WTC11 (cell line): Measurements from ENCODE around the gene COL5A1. TPM values are rescaled to one million over a fixed set of nuclear protein-coding genes. Genes with fewer than 3 reads are reported as not detected.

Experiments used
- ATAC-seq: fragments of 200-7000 bp; cut with Tn5 transposase; 2 replicates; pipeline ENCODE4 v1.10.0; 2021; ENCODE audit warnings: mild to moderate bottlenecking, moderate library complexity
- CTCF ChIA-PET: fragments of 300-600 bp; sonication (Branson Sonifier 250); formaldehyde crosslinking; loops from one replicate; lab custom pipeline; 2021; ENCODE audit warnings: antibody characterized with exemption; lab: Charles Lee
- POLR2A ChIA-PET: fragments of 350-600 bp; sonication (Branson Sonifier 250); formaldehyde crosslinking; loops from one replicate; lab custom pipeline; 2021; ENCODE audit warnings: antibody characterized with exemption; lab: Charles Lee
- DNase-seq: peaks from one replicate; pipeline ENCODE4 v3.0.0; 2021; ENCODE audit warnings: low spot score
- H3K27ac Mint-ChIP-seq: 2 replicates; pipeline ENCODE4 v1.8.0; 2021; ENCODE audit warnings: mixed read lengths
- H3K27me3 Mint-ChIP-seq: 2 replicates; pipeline ENCODE4 v1.8.0; 2021; ENCODE audit warnings: low read depth, mild to moderate bottlenecking, moderate library complexity, mixed read lengths
- H3K36me3 Mint-ChIP-seq: 2 replicates; pipeline ENCODE4 v1.8.0; 2021; ENCODE audit warnings: mixed read lengths
- H3K4me1 Mint-ChIP-seq: 2 replicates; pipeline ENCODE4 v1.8.0; 2022; ENCODE audit warnings: mixed read lengths
- H3K4me3 Mint-ChIP-seq: 2 replicates; pipeline ENCODE4 v1.8.0; 2021; ENCODE audit warnings: mild to moderate bottlenecking, moderate library complexity, mixed read lengths
- H3K9me3 Mint-ChIP-seq: 2 replicates; pipeline ENCODE4 v1.8.0; 2021; ENCODE audit warnings: mixed read lengths
- ETV6 ChIP-seq: sonication (generic); formaldehyde crosslinking; IDR thresholded peaks from 2 replicates; pipeline ENCODE4 v1.8.1; 2022; ENCODE audit warnings: mild to moderate bottlenecking, missing genetic modification reagents
- FOXK1 ChIP-seq: sonication (generic); formaldehyde crosslinking; IDR thresholded peaks from 2 replicates; pipeline ENCODE4 v1.8.0; 2022; ENCODE audit warnings: mild to moderate bottlenecking, moderate library complexity, missing genetic modification reagents
- GRHL2 ChIP-seq: fragments of 250-450 bp; sonication (Bioruptor Pico); IDR thresholded peaks from 2 replicates; pipeline ENCODE4 v1.8.0; 2022; ENCODE audit warnings: mild to moderate bottlenecking, moderate library complexity; ENCODE audit not compliant: insufficient replicate concordance, severe bottlenecking
- GTF2I ChIP-seq: fragments of 250-450 bp; sonication (Bioruptor Pico); conservative IDR thresholded peaks from 2 replicates; pipeline ENCODE4 v1.4.0; 2021; ENCODE audit warnings: mild to moderate bottlenecking
- MYBL2 ChIP-seq: sonication (generic); formaldehyde crosslinking; IDR thresholded peaks from 2 replicates; pipeline ENCODE4 v1.8.1; 2023; ENCODE audit warnings: mild to moderate bottlenecking, moderate library complexity, missing genetic modification reagents
- NR1H2 ChIP-seq: sonication (generic); formaldehyde crosslinking; IDR thresholded peaks from 2 replicates; pipeline ENCODE4 v1.9.0; 2021; ENCODE audit warnings: mild to moderate bottlenecking, moderate library complexity, missing genetic modification reagents
- NR2C2 ChIP-seq: sonication (generic); formaldehyde crosslinking; IDR thresholded peaks from 2 replicates; pipeline ENCODE4 v1.8.0; 2022; ENCODE audit warnings: mild to moderate bottlenecking, missing genetic modification reagents
- RELA ChIP-seq: sonication (generic); formaldehyde crosslinking; IDR thresholded peaks from 2 replicates; pipeline ENCODE4 v1.8.1; 2022; ENCODE audit warnings: missing genetic modification reagents, mild to moderate bottlenecking, borderline replicate concordance
- SMAD4 ChIP-seq: sonication (generic); formaldehyde crosslinking; IDR thresholded peaks from 2 replicates; pipeline ENCODE4 v1.8.0; 2022; ENCODE audit warnings: mild to moderate bottlenecking, missing genetic modification reagents
- TCF7 ChIP-seq: sonication (generic); formaldehyde crosslinking; IDR thresholded peaks from 2 replicates; pipeline ENCODE4 v1.8.0; 2022; ENCODE audit warnings: mild to moderate bottlenecking, low read depth, missing genetic modification reagents, moderate library complexity
- TEAD1 ChIP-seq: sonication (generic); formaldehyde crosslinking; IDR thresholded peaks from 2 replicates; pipeline ENCODE4 v1.8.0; 2022; ENCODE audit warnings: mild to moderate bottlenecking, missing genetic modification reagents
- TP53 ChIP-seq: sonication (generic); formaldehyde crosslinking; IDR thresholded peaks from 2 replicates; pipeline ENCODE4 v1.8.1; 2023; ENCODE audit warnings: mild to moderate bottlenecking, missing genetic modification reagents
- ZBTB21 ChIP-seq: sonication (generic); formaldehyde crosslinking; IDR thresholded peaks from 2 replicates; pipeline ENCODE4 v1.8.1; 2023; ENCODE audit warnings: mild to moderate bottlenecking, missing genetic modification reagents, borderline replicate concordance
- ZNF671 ChIP-seq: fragments of 250-450 bp; sonication (Bioruptor Pico); IDR thresholded peaks from 2 replicates; pipeline ENCODE4 v1.8.0; 2021; ENCODE audit warnings: mild to moderate bottlenecking
- total RNA-seq: library from RNA; stranded (reverse); gene quantifications from 3 replicates; pipeline ENCODE4 v1.2.3, GENCODE V29; 2021
- TF ChIP-seq, protein P1 (sequence below): sonication (generic); formaldehyde crosslinking; IDR thresholded peaks from 2 replicates; pipeline ENCODE4 v1.8.1; 2023; ENCODE audit warnings: mild to moderate bottlenecking, moderate library complexity, missing genetic modification reagents
- TF ChIP-seq, protein P2 (sequence below): fragments of 250-450 bp; sonication (Bioruptor Pico); IDR thresholded peaks from 2 replicates; pipeline ENCODE4 v2.1.2; 2022; ENCODE audit warnings: mild to moderate bottlenecking, moderate library complexity
- TF ChIP-seq, protein P3 (sequence below): sonication (generic); formaldehyde crosslinking; IDR thresholded peaks from 2 replicates; pipeline ENCODE4 v1.8.1; 2022; ENCODE audit warnings: mild to moderate bottlenecking, missing genetic modification reagents, moderate library complexity, borderline replicate concordance
- TF ChIP-seq, protein P4 (sequence below): sonication (generic); formaldehyde crosslinking; IDR thresholded peaks from 2 replicates; pipeline ENCODE4 v1.8.1; 2022; ENCODE audit warnings: low read depth, mild to moderate bottlenecking, moderate library complexity, missing genetic modification reagents, borderline replicate concordance

Gene COL5A1
- total RNA-seq, 1 experiment from 2014 or later, result 13.5 TPM

DNA sequence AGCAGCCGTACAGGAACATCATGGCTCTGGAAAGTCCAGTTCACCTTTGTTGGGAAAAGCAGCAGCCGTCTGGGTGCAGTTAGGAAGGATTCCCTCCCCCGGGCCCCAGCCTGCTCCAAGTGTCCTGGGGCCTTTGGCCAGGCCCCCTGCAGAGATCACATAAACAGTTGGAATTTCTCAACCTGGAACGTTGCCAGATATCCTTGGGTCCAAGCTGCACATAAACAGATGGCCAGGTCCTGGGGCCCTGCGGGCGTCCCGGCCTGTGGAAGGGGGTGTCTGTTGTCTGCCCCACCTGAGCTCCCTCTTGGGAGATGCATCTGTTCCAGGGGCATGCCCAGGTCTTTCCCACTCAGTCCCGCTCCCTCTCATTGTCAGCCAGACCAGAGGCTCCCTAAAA is 92.7 kb downstream of the COL5A1 start:
- Mint-ChIP-seq H3K27me3 (no peaks in the 10 kb centered on the region), H3K9me3 (peaks cover 2% of the 10 kb centered on the region), H3K36me3 (peaks cover 5% of the 10 kb centered on the region), H3K4me1 (peaks cover 3% of the 10 kb centered on the region)
- ATAC-seq, result no peak
- CTCF ChIA-PET, result no interaction called here
- no peak for DNase-seq
- TF ChIP-seq FOXK1 (CRISPR knock-in tag), result no peak
- TF ChIP-seq NR2C2 (CRISPR knock-in tag), result no peak
- no peak for TF ChIP-seq TEAD1 (CRISPR knock-in tag)
- TF ChIP-seq RELA (CRISPR knock-in tag), result no peak
- TF ChIP-seq GRHL2 (CRISPR knock-in tag), result no peak
- no peak for TF ChIP-seq ETV6 (CRISPR knock-in tag)
- TF ChIP-seq SMAD4 (CRISPR knock-in tag), result no peak
- TF ChIP-seq GTF2I (CRISPR knock-in tag), result no peak
- TF ChIP-seq, protein P1, sequence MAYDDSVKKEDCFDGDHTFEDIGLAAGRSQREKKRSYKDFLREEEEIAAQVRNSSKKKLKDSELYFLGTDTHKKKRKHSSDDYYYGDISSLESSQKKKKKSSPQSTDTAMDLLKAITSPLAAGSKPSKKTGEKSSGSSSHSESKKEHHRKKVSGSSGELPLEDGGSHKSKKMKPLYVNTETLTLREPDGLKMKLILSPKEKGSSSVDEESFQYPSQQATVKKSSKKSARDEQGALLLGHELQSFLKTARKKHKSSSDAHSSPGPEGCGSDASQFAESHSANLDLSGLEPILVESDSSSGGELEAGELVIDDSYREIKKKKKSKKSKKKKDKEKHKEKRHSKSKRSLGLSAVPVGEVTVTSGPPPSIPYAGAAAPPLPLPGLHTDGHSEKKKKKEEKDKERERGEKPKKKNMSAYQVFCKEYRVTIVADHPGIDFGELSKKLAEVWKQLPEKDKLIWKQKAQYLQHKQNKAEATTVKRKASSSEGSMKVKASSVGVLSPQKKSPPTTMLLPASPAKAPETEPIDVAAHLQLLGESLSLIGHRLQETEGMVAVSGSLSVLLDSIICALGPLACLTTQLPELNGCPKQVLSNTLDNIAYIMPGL (CRISPR knock-in tag), result no peak
- TF ChIP-seq, protein P2, sequence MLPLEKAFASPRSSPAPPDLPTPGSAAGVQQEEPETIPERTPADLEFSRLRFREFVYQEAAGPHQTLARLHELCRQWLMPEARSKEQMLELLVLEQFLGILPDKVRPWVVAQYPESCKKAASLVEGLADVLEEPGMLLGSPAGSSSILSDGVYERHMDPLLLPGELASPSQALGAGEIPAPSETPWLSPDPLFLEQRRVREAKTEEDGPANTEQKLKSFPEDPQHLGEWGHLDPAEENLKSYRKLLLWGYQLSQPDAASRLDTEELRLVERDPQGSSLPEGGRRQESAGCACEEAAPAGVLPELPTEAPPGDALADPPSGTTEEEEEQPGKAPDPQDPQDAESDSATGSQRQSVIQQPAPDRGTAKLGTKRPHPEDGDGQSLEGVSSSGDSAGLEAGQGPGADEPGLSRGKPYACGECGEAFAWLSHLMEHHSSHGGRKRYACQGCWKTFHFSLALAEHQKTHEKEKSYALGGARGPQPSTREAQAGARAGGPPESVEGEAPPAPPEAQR (CRISPR knock-in tag), result no peak
- TF ChIP-seq NR1H2 (CRISPR knock-in tag), result no peak
- TF ChIP-seq, all 79 proteins: peak for 0
- POLR2A ChIA-PET, result no interaction called here
- Mint-ChIP-seq H3K4me3 (no peak overlapping the region), H3K27ac (no peak overlapping the region)

DNA sequence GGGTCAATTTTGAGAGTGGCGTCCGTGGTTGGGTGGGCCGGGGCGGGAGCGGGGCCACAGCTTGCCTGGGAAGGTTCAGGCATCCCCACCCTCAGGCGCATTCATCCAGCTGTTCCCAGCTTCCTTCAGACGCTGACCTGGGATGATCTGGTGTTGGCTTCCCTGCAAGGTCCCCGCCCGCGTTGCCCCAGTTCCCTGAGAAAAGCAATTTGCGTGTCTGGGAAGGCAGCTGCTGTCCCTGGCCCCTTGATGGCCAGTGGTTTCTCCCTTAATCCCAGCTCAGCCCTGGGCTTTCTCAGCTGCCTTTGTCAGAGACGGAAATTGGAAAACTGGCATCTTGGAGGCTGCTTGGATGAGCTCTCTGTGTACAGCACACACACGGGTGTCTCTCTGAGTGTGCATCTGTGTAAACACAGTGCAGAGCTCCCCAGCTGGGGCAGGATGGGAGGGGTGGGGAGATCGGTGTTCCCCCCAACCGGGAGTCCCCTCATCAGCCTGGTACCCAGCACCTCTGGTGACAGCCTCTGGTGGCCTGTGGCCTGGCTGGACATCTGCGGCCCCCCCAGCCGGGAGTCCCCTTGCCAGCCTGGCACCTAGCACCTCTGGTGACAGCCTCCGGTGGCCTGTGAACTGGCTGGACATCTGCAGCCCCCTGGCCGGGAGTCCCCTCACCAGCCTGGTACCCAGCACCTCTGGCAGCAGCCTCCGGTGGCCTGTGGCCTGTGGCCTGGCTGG is 94.0 kb downstream of the COL5A1 start:
- DNase-seq (no peak), ATAC-seq (no peak)
- no peaks in the 10 kb centered on the region for H3K27me3 Mint-ChIP-seq
- H3K4me3 Mint-ChIP-seq, result no peak overlapping the region
- H3K4me1 Mint-ChIP-seq, result peaks cover 7% of the 10 kb centered on the region
- H3K36me3 Mint-ChIP-seq, result peaks cover 2% of the 10 kb centered on the region; the same call in 1 of the 2 replicates
- no peak for TF ChIP-seq TCF7 (CRISPR knock-in tag)
- no peak overlapping the region for H3K27ac Mint-ChIP-seq
- no peaks in the 10 kb centered on the region for H3K9me3 Mint-ChIP-seq
- CTCF ChIA-PET, result interaction anchor here (0.6 to 0.7 kb wide), 3 partner anchors 37 to 58 kb away, joined by 3 to 4 read pairs (median 3); no protein-coding TSS in a partner anchor
- POLR2A ChIA-PET, result no interaction called here

DNA sequence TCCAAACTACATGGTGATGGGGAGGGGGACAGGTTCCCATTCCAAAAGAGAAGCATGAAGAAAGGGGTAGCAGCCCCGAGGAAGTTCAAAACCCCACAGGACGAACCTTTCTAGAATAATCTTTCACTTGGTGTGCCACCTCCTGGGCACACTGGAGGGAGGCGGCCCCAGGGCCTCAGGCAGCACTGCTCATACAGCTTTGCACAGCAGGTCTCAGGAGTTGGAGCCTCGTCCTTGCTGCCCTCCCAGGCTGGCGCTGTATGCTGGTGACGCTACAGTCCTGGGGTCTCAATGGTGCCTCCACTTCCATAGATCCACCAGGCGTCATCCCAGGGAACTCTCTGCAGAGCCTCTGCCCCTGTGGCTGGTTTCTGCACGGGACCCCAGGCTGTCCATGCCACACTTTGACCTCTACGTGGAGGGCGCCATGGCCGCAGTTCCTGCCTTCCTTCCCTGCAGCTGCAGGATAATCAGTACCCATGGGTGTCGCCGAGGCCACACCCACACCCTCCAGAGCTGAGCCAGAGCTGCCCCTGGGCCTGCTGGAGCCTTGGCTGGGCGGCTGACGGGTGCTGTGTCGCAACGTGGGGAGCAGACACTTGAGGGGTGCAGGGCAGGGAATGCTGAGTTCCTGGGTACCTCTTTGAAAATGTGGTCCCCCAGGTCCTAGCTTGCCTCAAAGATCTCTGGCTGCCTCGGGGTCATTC is 95.3 kb downstream of the COL5A1 start:
- TF ChIP-seq ZNF671 (CRISPR knock-in tag) (no peak), ZBTB21 (CRISPR knock-in tag) (no peak), RELA (CRISPR knock-in tag) (no peak), TP53 (CRISPR knock-in tag) (no peak), MYBL2 (no peak)
- TF ChIP-seq, protein P3, sequence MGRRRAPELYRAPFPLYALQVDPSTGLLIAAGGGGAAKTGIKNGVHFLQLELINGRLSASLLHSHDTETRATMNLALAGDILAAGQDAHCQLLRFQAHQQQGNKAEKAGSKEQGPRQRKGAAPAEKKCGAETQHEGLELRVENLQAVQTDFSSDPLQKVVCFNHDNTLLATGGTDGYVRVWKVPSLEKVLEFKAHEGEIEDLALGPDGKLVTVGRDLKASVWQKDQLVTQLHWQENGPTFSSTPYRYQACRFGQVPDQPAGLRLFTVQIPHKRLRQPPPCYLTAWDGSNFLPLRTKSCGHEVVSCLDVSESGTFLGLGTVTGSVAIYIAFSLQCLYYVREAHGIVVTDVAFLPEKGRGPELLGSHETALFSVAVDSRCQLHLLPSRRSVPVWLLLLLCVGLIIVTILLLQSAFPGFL (CRISPR knock-in tag), result no peak
- TF ChIP-seq, protein P4, sequence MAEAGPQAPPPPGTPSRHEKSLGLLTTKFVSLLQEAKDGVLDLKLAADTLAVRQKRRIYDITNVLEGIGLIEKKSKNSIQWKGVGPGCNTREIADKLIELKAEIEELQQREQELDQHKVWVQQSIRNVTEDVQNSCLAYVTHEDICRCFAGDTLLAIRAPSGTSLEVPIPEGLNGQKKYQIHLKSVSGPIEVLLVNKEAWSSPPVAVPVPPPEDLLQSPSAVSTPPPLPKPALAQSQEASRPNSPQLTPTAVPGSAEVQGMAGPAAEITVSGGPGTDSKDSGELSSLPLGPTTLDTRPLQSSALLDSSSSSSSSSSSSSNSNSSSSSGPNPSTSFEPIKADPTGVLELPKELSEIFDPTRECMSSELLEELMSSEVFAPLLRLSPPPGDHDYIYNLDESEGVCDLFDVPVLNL, result no peak
- no peak overlapping the region for H3K4me3 Mint-ChIP-seq
- peaks cover 7% of the 10 kb centered on the region for H3K4me1 Mint-ChIP-seq
- H3K27ac Mint-ChIP-seq, result no peak overlapping the region
- H3K36me3 Mint-ChIP-seq, result no peaks in the 10 kb centered on the region
- POLR2A ChIA-PET, result no interaction called here
- CTCF ChIA-PET, result no interaction called here
- H3K9me3 Mint-ChIP-seq, result no peaks in the 10 kb centered on the region
- no peaks in the 10 kb centered on the region for H3K27me3 Mint-ChIP-seq
- DNase-seq (no peak), ATAC-seq (no peak)
